Glomerular visceral epithelial cell (primary cell): ENCODE results near the gene LHX2.

Experiments
- DNase-seq: peaks from one replicate; pipeline ENCODE4 v3.0.0-alpha.2; 2016; ENCODE audit errors: extremely low spot score

LHX2 gene

GRCh38 chr9:124060844-124061605, 49.5 kb downstream of the LHX2 start:
- DNase-seq, result no peak

GRCh38 chr9:124062172-124062571, 50.6 kb downstream of the LHX2 start:
- no peak for DNase-seq

DNA sequence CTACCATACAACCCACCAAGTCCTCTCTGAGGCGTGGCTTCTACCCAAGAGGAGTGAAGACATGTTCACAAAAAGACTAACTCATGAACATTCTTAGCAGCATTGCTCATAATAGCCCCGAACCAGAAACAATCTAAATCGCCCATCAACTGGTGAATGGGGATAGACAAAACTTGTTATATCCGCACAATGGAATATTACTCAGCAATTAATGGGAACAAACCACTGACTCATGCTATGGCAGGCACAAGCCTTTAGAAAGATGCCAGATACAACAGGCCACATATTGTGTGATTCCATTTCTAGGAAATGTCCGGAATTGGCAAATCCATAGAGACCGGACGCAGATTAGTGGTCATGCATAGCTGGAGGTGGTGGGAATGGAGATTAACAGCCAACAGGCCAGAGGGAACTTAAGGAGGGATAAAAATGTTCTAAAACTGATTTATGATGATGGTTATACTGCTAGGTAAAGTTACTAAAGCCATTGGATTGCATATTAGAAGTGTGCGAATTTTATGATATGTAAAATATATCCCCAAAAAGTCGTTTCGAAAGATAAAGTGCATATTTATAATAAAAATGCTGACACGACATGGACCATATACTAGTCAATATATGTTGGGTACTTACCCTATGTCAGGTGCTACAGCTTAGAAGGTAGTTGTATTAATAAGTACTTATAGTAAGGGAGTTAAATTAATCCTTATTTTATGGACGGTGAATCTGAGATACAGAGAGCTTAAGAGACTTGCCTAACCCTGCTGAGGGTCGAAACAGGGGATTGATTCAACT, 55.4 kb downstream of the LHX2 start:
- no peak for DNase-seq

- no peak for DNase-seq
Measured at GRCh38 chr9:124068251-124068650, 56.7 kb downstream of the LHX2 start.

DNA sequence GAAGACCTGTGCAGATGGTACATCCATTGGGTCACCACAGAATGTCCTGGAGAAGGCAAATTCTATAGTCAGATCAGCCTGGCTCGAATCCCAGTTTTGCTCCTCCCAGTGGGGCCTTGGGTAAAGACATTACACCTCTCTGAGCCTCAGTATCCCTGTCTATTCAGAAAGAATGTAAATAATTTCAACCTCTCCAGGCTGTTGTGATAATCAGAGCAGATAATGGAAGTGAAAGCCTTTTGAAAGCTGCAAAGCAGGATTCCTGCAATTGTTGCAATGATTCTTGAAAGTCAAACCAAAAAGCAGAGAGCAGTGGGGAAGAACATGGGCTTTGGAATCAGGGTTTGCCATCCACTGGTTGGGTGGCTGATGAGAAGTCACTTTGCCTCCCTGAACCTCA, 63.2 kb downstream of the LHX2 start:
- DNase-seq, result no peak

- no peak for DNase-seq
Measured at GRCh38 chr9:124075761-124076160, 64.2 kb downstream of the LHX2 start.

DNA sequence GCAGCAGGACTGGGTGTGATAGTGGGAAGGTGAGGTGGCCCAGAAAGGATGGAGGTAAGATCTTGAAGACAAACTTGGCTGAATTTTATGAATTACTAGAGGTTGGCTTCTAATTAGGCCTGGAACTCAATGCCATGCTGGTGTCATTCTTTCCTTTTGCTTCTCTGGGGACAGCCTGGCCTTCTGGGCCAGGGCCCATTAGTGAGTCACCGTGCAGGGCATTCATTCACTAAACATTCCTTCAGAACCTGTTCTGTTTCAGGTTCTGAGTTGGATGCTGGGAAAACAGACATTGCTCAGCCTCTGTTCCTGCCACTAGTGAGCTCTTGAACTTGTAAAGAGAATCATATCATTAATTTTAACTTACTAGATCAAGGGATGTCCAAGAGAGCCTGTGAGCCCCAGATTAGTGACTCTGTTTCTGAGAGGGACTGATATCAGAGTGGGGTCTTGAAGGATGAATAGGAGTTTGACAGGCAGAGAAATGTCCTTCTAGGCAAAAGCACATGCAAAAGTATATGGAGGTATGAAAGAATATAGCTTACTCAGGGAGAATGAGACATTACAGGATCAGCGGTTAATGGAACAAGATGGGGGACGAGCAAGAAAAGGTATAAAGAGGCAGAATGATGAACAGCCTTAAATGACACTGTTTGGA, 66.5 kb downstream of the LHX2 start:
- DNase-seq, result peak; percentile 18

DNA sequence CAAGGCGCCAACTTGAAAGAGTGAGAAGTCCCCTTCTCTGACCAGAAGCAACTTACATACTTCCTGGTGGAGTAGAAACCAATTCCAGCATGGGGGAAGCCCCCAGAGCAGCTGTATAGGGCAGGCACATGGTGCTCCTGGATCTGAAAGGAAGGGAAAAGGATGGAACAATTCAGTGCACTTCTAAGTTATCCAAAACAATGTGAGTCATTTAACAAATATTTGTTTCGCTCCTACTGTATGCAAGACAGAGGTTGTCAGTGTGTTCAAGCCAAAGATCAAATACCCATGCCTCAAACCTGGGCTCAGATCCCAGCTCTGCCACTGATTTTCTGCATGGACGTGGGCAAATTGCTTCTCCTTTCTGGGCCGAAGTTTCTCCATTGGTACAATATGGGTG, 67.1 kb downstream of the LHX2 start:
- peak; percentile 13 for DNase-seq

DNA sequence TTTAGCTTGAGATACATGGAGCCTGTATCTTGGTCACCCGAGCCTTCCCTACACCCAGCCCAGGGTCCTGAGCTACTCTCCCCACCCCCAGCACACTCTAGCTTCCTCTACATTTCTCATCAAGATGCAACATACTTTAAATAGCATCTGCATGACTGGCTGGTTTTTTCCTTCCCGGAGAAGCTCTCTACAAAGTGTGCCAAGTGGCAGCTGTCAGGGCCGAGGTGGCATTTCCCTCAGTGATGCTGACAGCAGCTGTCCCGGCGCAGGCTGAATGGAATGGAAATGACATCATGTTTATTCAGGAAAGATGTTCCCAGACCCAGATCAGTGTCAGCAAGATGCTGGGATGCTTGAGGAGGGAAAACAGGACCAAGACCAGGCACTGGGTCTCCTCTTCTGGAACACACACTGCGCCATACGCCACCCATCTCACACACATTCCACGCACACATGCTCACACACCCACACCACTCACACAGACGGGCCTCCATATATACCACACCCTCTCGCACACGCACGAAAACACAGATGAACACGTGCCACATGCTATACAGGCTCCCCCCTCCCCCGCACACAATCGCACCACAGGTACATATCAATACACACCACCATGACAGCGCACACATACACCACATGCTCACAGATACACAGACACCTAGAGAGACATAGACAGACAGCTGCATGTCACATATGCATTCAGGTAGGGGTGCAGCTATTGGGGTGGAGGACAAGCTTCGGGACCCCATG, 67.8 kb downstream of the LHX2 start:
- DNase-seq, result peak; percentile 70

GRCh38 chr9:124082622-124083021, 71.1 kb downstream of the LHX2 start:
- DNase-seq, result no peak
